Stomach (tissue), 19 donors: ENCODE results near the gene OR5B3. TPM values are rescaled to one million over a fixed set of nuclear protein-coding genes. Genes with fewer than 3 reads are reported as not detected.

Source experiments
- DNase-seq, 2 donors: peaks; one replicate each; pipeline versions ENCODE4 v3.0.0 to v3.0.0-alpha.2; 2013 to 2019
- H3K27ac ChIP-seq, 5 donors: fragments of 200-600 bp in 4 of 5; sonication (generic) in 4 of 5; one replicate each; pipeline ENCODE4 v1.5.1; 2013 to 2019; ENCODE audit warnings: mild to moderate bottlenecking in 1 of 5, moderate library complexity in 1 of 5
- H3K27me3 ChIP-seq, 3 donors: fragments of 200-600 bp; sonication (generic); one replicate each; pipeline ENCODE4 v1.5.1; 2017 to 2019; ENCODE audit warnings: mixed run types in 1 of 3
- H3K36me3 ChIP-seq, 4 donors: fragments of 200-600 bp; sonication (generic); 1 replicate in 3 of 4; 2 replicates in 1 of 4; pipeline ENCODE4 v1.5.1; 2016 to 2019
- H3K4me1 ChIP-seq, 4 donors: fragments of 200-600 bp; sonication (generic); one replicate each; pipeline ENCODE4 v1.5.1; 2016 to 2019
- H3K4me3 ChIP-seq, 4 donors: fragments of 200-600 bp; sonication (generic) in 3 of 4; one replicate each; pipeline ENCODE4 v1.5.1; 2016 to 2019; ENCODE audit warnings: mild to moderate bottlenecking in 1 of 4
- H3K9me3 ChIP-seq, 4 donors: fragments of 200-600 bp; sonication (generic); one replicate each; pipeline ENCODE4 v1.5.1; 2016 to 2019
- EP300 ChIP-seq: sonication (generic); formaldehyde crosslinking; IDR thresholded peaks from one replicate; pipeline ENCODE4 v1.6.1; 2017; ENCODE audit warnings: antibody characterized with exemption
- POLR2A ChIP-seq, 4 donors: fragments of 450-650 bp; IDR thresholded peaks; one replicate each; pipeline ENCODE4 v1.6.1; 2016; ENCODE audit warnings: antibody characterized with exemption in 4 of 4, control low read depth in 2 of 4, mild to moderate bottlenecking in 1 of 4, moderate library complexity in 1 of 4
- POLR2AphosphoS5 ChIP-seq, 3 donors: sonication (generic); formaldehyde crosslinking; IDR thresholded peaks; one replicate each; pipeline ENCODE4 v1.6.1; 2016; ENCODE audit warnings: antibody characterized with exemption in 3 of 3
- WGBS, 5 donors: extraction: QIAGEN DNeasy Blood & Tissue Kit in 3 of 5; methylation state at CpG; one replicate each; pipeline versions ENCODE4 v1.1.5 to v1.1.7; 2013 to 2018; 5-methylcytosine and 5-hydroxymethylcytosine counted together
- intact Hi-C: fragments of 100-400 bp; cut with DNase I; formaldehyde crosslinking; loops from one replicate; pipeline ENCODE4 v1.15.1; 2023; ENCODE audit warnings: low total_unique reads
- long read RNA-seq, 10 donors: transcript quantifications; one replicate each; lab custom pipeline, GENCODE V29; 2026
- polyA plus RNA-seq, 3 donors: library from polyadenylated mRNA; stranded (reverse); fragments of 200-250 nt; gene quantifications; one replicate each; pipeline ENCODE4 v1.2.3, GENCODE V29; 2013
- total RNA-seq, 5 donors: library from RNA; depleted of rRNA; stranded (reverse); fragments of >200 nt; gene quantifications; one replicate each; pipeline versions ENCODE4 v1.1.0 to v1.2.3, GENCODE V29; 2014 to 2016
- TF ChIP-seq, protein P1 (sequence below), 7 experiments: fragments of 450-650 bp in 4 of 7; fragments of 200-600 bp in 3 of 7; sonication (generic) in 3 of 7; IDR thresholded peaks; one replicate each; pipeline ENCODE4 v1.5.1; 2016 to 2019; ENCODE audit warnings: antibody characterized with exemption in 7 of 7, control low read depth in 2 of 7, mild to moderate bottlenecking in 1 of 7
- donor health status: healthy with polysubstance abuse.
- donor health status: Bipolar disorder and iron deficiency.
- donor health status: healthy.

Gene OR5B3
- total RNA-seq (not detected), polyA plus RNA-seq (not detected)
- long read RNA-seq, donor 1: 0 reads
- long read RNA-seq, donor 2: 0 reads
- long read RNA-seq, donor 3: 0 reads
- long read RNA-seq, donor 4: 0 reads
- long read RNA-seq, donor 5: 0 reads
- long read RNA-seq, donor 6: 0 reads
- long read RNA-seq, donor 7: 0 reads
- long read RNA-seq, donor 8: 0 reads
- long read RNA-seq, donor 9: 0 reads
- long read RNA-seq, donor 10: 0 reads

DNA sequence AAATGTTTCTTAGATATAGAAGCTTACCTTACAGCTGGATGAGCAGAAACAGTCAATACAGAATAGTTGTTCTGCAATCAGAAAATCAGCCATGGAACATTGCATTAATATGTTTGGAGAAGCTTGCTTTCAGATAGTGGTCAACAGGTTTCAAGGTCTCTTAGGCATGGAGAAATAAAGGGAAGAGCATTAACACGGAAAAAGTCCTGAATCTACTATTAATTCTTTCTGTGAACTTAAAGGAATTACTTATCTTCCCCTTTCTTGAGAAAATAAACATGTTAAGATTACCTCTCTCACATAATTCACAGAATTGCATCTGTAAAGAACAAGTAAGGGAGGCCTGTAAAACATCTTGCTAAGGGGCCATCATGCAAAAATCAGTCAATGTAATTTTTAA lies at the start of gene OR5B3:
Gene OR5B3 (minus strand): TSS at position 101 of the 400 bp plus-strand sequence. CDS start 3,465 bp downstream, outside the sequence.
- H3K27ac ChIP-seq: no peak within 1 kb of the TSS
- 44 to 65% (median 47%) methylated on average over 1 of the region's 1 CpG for WGBS, 5 donors
- TF ChIP-seq EP300 (no peak), POLR2AphosphoS5 (IDR thresholded peaks at IDR 0.05) (no peak), POLR2A (IDR thresholded peaks at IDR 0.05) (no peak)
- TF ChIP-seq, protein P1, sequence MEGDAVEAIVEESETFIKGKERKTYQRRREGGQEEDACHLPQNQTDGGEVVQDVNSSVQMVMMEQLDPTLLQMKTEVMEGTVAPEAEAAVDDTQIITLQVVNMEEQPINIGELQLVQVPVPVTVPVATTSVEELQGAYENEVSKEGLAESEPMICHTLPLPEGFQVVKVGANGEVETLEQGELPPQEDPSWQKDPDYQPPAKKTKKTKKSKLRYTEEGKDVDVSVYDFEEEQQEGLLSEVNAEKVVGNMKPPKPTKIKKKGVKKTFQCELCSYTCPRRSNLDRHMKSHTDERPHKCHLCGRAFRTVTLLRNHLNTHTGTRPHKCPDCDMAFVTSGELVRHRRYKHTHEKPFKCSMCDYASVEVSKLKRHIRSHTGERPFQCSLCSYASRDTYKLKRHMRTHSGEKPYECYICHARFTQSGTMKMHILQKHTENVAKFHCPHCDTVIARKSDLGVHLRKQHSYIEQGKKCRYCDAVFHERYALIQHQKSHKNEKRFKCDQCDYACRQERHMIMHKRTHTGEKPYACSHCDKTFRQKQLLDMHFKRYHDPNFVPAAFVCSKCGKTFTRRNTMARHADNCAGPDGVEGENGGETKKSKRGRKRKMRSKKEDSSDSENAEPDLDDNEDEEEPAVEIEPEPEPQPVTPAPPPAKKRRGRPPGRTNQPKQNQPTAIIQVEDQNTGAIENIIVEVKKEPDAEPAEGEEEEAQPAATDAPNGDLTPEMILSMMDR (IDR thresholded peaks at IDR 0.05): no peak
- DNase-seq: no peak
- no peaks in the 10 kb centered on the region for H3K36me3 ChIP-seq
- H3K4me1 ChIP-seq: no peaks in the 10 kb centered on the region
- no peaks in the 10 kb centered on the region for H3K27me3 ChIP-seq
- intact Hi-C loops: no loop called here
- H3K9me3 ChIP-seq: peaks cover 0 to 44% (median 24%) of the 10 kb centered on the region in 4 donors
- H3K4me3 ChIP-seq: no peak within 1 kb of the TSS

DNA sequence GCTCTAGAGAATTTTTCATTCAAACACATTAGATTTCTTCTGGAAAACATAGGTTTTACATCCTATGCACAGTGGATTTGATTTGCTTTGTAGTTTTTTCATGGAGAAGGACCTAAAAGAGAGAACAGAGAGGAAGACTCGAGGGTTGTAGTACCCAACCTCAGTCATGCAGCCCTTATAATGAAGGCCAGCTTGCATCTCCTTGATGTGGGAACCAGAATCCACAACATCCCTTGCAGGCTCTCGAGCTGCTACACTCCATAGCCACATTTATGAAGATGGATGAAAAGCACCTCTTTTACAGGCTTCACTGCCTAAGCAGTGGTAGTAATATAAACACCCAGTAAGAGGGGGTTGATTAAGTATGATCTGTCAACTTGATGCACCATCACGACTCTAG lies 44.9 kb upstream of the OR5B3 start:
- TF ChIP-seq POLR2A (IDR thresholded peaks at IDR 0.05) (no peak), POLR2AphosphoS5 (IDR thresholded peaks at IDR 0.05) (no peak), EP300 (no peak)
- TF ChIP-seq, protein P1 (IDR thresholded peaks at IDR 0.05): no peak
- 32 to 49% (median 48%) methylated on average over 3 of the region's 3 CpGs for WGBS, 5 donors
- no peaks in the 10 kb centered on the region for H3K36me3 ChIP-seq
- no peak for DNase-seq
- H3K4me1 ChIP-seq: no peaks in the 10 kb centered on the region
- intact Hi-C loops: no loop called here
- peaks cover 5 to 25% (median 16%) of the 10 kb centered on the region in 4 donors for H3K9me3 ChIP-seq
- H3K4me3 ChIP-seq: no peak overlapping the region
- no peak overlapping the region for H3K27ac ChIP-seq
- H3K27me3 ChIP-seq: no peaks in the 10 kb centered on the region

DNA sequence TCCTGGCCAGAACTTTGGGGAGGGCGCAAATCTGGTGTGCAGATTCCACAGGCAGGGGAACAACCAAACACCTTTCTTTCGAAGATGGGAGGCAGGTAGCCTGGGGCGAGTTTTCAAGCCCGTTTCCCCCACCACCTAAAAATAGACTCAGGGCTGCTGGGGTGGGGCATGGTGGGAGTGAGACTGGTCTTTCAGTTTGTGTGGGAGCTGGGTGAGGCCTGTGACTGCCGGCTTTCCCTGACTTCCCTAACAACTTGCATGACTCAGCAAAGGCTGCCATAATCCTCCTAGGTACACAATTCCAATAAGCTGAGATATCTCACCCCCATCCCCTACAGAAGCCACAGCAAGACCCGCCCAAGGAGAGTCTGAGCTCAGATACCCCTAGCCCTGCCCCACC lies 39.6 kb upstream of the OR5B3 start:
- H3K4me1 ChIP-seq: no peaks in the 10 kb centered on the region
- H3K27me3 ChIP-seq: no peaks in the 10 kb centered on the region
- no peak for DNase-seq
- no peak overlapping the region for H3K27ac ChIP-seq
- TF ChIP-seq EP300: no peak
- WGBS, 5 donors: 78 to 85% (median 83%) methylated on average over 6 of the region's 6 CpGs
- H3K4me3 ChIP-seq: no peak overlapping the region
- peaks cover 2 to 55% (median 41%) of the 10 kb centered on the region in 4 donors for H3K9me3 ChIP-seq
- H3K36me3 ChIP-seq: no peaks in the 10 kb centered on the region
- intact Hi-C loops: no loop called here

DNA sequence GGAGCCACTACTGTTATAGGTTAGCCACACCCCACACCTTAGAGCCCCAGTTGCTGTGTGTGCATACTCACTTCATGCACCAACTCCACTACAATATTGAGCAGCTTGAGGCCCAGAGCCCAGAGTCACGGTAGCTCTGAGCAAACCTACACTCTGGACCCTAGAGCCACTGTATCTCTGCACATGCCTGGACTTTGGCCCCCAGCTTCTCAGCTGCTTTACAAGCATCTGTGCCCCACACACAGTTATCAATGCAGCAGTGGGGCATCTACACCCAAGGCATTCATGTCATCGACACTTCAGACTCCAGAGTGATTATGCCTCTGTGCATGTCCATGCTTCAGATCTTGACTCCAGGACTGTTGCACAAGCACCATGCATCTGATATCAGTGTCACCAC lies 37.6 kb upstream of the OR5B3 start:
- Histone ChIP-seq H3K9me3 (peaks cover 2 to 48% (median 36%) of the 10 kb centered on the region in 4 donors), H3K4me3 (no peak overlapping the region), H3K27ac (no peak overlapping the region), H3K4me1 (no peaks in the 10 kb centered on the region), H3K36me3 (no peaks in the 10 kb centered on the region), H3K27me3 (no peaks in the 10 kb centered on the region)
- no peak for DNase-seq
- TF ChIP-seq EP300 (no peak), POLR2AphosphoS5 (IDR thresholded peaks at IDR 0.05) (no peak)
- WGBS, 5 donors: 70 to 100% (median 83%) methylated on average over 2 of the region's 2 CpGs
- intact Hi-C loops: no loop called here

DNA sequence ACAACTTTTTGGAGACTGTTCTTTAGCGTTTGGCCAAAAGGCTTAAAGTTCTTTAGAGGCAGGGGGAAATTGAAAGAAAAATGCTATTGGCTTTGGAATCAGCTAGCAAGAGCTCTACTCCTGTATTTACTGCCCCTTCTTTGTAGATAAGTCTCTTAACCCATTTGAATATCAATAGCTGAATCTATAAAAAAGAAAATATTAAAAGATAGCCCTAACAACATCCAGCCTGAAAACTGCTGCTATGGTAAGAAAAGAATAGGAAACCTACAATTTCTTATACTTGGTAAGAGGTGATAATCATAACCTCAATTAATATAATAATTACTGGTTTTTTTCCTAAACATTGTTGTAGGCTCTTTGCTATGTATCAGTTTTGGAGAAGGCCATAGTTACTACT lies 35.5 kb upstream of the OR5B3 start, which contains the start of gene OR5B12:
Gene OR5B12 (minus strand): TSS at position 101 of the 400 bp plus-strand sequence. CDS start 2,085 bp downstream, outside the sequence.
- Histone ChIP-seq H3K27ac (no peak within 1 kb of the TSS), H3K4me3 (no peak within 1 kb of the TSS), H3K27me3 (no peaks in the 10 kb centered on the region), H3K9me3 (peaks cover 2 to 49% (median 31%) of the 10 kb centered on the region in 4 donors), H3K4me1 (no peaks in the 10 kb centered on the region), H3K36me3 (no peaks in the 10 kb centered on the region)
- intact Hi-C loops: no loop called here
- TF ChIP-seq POLR2AphosphoS5 (IDR thresholded peaks at IDR 0.05) (no peak), EP300 (no peak), POLR2A (IDR thresholded peaks at IDR 0.05) (no peak)
- TF ChIP-seq, protein P1 (IDR thresholded peaks at IDR 0.05): no peak
- 84 to 91% (median 86%) methylated on average over 1 of the region's 1 CpG for WGBS, 5 donors
- DNase-seq: no peak
